Activated T-helper 1 cell treated with anti-CD3 and anti-CD28 coated beads, Interleukin-2, amount 50 U/mL, for 16 hours (primary cell): Measurements from ENCODE around the gene SPATC1L.

ENCODE experiments used
- DNase-seq, 2 donors: peaks; one replicate each; pipeline ENCODE4 v3.0.0-alpha.2; 2020; ENCODE audit warnings: low read depth in 1 of 2, low spot score in 1 of 2

SPATC1L gene

DNA sequence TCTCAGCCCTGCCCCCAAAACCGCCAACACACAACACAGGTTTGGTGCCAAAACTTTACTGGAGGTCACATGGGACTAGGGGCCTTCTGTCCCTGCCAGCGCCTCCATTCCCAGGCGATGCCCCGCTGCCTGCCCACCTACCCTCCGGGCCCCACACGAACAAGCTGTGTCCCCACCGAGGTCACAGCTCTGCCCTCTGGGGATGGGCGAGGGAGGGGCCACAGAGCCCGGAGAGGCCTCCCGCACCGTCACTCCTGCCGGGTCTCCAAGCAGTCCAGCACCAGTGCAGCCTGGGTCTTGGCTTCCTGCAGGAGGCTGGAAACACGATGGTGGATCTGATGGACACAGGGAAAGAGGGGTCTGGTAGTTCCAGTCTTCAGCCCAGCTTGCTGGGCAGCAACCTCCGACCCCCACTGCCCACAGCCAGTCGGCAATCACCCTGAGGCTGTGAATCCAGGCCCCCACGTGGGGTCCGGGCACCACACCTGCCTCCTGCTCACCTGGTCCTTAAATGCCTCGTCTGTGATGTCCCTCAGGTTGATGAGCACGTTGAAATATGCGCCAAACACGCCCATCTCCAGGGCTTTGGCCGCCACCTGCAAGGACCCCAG lies 47.4 kb downstream of the SPATC1L start:
- no peak for DNase-seq

- DNase-seq, result no peak
These were observed 48.4 kb downstream of the SPATC1L start for GRCh38 chr21:46135782-46136395.

DNA sequence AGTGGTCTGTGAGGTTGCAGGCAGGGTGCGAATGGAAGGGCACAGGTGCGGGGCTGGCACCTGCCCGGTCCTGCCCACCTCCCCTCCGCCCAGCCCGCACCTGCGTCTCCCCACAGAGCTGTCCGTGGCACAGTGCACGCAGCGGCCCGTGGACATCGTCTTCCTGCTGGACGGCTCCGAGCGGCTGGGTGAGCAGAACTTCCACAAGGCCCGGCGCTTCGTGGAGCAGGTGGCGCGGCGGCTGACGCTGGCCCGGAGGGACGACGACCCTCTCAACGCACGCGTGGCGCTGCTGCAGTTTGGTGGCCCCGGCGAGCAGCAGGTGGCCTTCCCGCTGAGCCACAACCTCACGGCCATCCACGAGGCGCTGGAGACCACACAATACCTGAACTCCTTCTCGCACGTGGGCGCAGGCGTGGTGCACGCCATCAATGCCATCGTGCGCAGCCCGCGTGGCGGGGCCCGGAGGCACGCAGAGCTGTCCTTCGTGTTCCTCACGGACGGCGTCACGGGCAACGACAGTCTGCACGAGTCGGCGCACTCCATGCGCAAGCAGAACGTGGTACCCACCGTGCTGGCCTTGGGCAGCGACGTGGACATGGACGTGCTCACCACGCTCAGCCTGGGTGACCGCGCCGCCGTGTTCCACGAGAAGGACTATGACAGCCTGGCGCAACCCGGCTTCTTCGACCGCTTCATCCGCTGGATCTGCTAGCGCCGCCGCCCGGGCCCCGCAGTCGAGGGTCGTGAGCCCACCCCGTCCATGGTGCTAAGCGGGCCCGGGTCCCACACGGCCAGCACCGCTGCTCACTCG lies 52.2 kb downstream of the SPATC1L start:
- no peak for DNase-seq

- no peak for DNase-seq
These were observed 52.7 kb downstream of the SPATC1L start for GRCh38 chr21:46131588-46131837.

GRCh38 chr21:46130831-46131587 lies 53.2 kb downstream of the SPATC1L start:
- DNase-seq, result no peak

GRCh38 chr21:46129846-46130651 lies 54.2 kb downstream of the SPATC1L start:
- no peak for DNase-seq

GRCh38 chr21:46128933-46129571 lies 55.2 kb downstream of the SPATC1L start:
- no peak for DNase-seq

DNA sequence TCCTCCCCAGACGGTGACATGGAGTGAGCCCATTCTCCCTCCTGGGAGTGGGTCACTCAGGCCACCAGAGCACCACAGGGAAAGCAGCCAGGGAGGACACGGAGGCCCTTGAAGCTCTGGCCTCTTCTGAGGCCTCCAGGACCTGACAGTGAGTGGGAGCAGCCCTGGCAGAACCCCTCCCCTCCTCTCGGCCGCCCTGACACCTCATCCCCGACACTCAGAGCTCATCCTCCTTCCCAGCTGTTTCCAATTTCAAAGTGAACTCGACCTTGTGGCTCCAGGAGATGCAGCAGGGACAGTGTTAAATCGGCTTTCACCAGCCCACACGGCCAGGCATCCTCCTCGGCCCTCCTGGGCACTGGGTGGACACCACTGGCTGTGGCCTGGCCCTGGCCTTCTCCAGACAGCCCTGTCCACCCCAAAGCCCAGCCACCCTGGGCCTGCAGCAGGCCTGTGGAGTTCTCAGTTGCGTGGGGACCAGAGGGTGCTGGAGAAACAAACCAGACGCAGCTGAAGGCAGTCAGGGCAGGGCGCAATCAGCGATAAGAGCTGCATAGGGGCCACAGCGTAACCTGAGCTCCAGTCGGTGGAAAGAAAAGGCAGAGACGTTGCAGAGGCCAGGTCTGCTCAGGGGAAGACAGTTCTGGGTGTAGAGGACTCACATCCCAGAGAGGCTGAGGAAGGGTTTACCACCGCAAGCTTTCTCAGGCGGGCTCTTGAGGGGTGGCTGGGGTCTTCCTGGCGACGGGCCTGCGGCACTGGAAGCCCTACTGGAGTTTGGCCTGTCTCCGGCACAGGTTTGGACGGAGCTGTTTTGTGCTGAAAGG lies 55.9 kb downstream of the SPATC1L start:
- no peak for DNase-seq

GRCh38 chr21:46127239-46128105 lies 56.8 kb downstream of the SPATC1L start:
- DNase-seq, result no peak

- no peak for DNase-seq
These were observed 57.7 kb downstream of the SPATC1L start for GRCh38 chr21:46126309-46127238.

DNA sequence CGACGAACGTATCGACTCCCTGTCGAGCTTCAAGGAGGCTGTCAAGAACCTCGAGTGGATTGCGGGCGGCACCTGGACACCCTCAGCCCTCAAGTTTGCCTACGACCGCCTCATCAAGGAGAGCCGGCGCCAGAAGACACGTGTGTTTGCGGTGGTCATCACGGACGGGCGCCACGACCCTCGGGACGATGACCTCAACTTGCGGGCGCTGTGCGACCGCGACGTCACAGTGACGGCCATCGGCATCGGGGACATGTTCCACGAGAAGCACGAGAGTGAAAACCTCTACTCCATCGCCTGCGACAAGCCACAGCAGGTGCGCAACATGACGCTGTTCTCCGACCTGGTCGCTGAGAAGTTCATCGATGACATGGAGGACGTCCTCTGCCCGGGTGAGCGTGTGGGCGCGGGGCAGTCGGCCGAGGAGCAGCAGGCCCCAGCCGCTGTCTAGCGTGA lies 58.4 kb downstream of the SPATC1L start:
- DNase-seq, result no peak

DNA sequence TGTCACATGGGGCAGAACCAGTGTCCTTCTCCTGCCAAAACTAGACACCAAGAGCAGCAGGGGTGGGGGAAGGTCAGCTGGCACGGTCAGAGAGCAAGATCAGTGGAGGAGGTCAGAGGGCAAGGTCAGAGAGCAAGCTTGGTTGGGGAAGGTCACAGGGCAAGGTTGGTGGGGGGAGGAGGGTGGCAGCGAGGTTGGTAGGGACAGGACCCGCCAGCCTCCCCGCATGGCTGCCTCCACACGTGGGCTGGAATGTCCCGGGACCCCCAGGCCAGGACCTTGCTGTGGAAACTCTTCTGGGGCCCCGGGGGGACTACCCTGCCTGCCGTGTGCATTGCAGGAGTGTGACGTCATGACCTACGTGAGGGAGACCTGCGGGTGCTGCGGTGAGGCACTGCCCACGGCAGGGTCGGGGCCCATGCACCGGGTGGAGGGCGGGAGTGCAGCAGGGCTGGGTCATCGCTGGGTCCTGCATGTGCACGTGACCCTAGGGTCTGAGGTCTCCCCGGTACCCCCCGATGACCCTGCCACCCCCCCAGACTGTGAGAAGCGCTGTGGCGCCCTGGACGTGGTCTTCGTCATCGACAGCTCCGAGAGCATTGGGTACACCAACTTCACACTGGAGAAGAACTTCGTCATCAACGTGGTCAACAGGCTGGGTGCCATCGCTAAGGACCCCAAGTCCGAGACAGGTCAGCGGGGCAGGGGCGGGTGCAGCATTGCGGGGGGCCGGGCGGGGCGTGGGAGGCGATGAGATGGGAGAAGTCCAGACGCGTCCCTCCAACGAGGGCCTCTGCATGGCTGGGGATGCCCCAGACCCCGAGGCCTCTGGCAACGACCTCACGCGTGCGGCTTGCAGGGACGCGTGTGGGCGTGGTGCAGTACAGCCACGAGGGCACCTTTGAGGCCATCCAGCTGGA lies 59.1 kb downstream of the SPATC1L start:
- peak in 1 of 2 donors; percentile 1 for DNase-seq

- DNase-seq, result no peak
These were observed 60.0 kb downstream of the SPATC1L start for GRCh38 chr21:46124083-46124925.

DNA sequence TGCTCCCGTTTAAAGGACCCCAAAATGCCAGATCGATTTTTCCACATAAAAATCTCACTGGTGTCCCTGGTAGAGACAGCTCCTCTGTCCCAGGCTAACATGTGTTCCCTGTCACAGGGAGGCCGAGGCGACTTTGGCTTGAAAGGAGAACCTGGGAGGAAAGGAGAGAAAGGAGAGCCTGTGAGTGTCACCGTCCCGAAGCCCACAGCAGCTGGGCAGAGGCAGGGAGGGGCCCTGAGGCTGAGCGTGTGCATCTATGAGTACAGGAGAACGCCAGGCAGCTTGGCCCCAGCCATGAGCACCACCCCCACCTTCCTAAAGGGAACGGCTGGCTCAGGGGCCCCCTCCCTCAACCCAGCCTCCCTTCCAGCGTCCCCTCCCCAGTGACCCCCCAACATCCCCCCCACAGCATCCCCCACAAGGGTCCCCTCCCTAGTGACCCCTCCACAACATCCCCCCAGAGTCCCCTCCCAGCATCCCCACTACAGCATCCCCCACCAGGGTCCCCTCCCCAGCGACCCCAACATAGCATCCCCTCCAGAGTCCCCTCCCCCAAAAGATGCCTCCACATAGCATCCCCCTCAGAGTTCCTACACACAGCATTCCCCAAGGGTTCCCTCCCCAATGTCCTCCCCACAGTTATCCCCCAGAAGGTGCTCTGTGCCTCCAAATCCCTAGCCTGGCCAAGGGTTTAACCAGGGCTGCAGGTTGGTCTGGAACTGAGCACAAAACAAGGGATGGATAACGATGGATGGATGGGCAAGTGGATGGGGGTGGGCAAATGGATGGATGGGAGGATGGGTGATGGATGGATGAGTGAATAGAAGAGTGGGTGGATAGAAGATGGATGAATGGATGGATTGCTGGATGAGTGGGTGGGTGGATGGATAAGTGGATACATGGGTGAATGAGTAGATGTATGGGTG lies 61.2 kb downstream of the SPATC1L start:
- DNase-seq, result peak in 1 of 2 donors; percentile 1
